ENCODE measurements around the gene EML6. TPM values are rescaled to one million over a fixed set of nuclear protein-coding genes. Genes with fewer than 3 reads are reported as not detected.

The EML6 gene
- total RNA-seq, 2 donors from 2014 or later = 1.4 to 2.1 TPM

GRCh38 chr2:54914637-54915036 lies 191.2 kb downstream of the EML6 start:
- WGBS, 2 experiments (ENCODE audit: insufficient coverage in 1 of 2, insufficient read length in 1 of 2) = 88 to 94% methylated on average over 1 to 2 of the region's 2 CpGs
- Mint-ChIP-seq H3K27me3 (ENCODE audit: insufficient read depth) (no peaks in the 10 kb centered on the region), H3K27ac (no peak overlapping the region), H3K4me1 (no peaks in the 10 kb centered on the region), H3K9me3 (no peaks in the 10 kb centered on the region), H3K36me3 (ENCODE audit: low read depth) (no peaks in the 10 kb centered on the region), H3K4me3 (no peak overlapping the region)
- Histone ChIP-seq H3K9ac (ENCODE audit: extremely low read depth, low read length, poor library complexity, severe bottlenecking) (no peak overlapping the region), H3K9me3 (ENCODE audit: control insufficient read depth, low read length) (no peaks in the 10 kb centered on the region), H3K4me3 (ENCODE audit: low read length) (no peak overlapping the region), H3K36me3 (ENCODE audit: control insufficient read depth, insufficient read depth, low read length) (no peaks in the 10 kb centered on the region), H3K4me1 (ENCODE audit: control insufficient read depth, insufficient read depth, low read length) (no peaks in the 10 kb centered on the region), H3K27ac (ENCODE audit: low read depth, low read length) (no peak overlapping the region), H3K27me3 (ENCODE audit: control insufficient read depth, insufficient read depth, low read length, poor library complexity, severe bottlenecking) (no peaks in the 10 kb centered on the region)
- no peak for TF ChIP-seq CTCF (conservative IDR thresholded peaks at IDR 0.05)
- no peak for DNase-seq

- no peak overlapping the region for H3K4me3 ChIP-seq (ENCODE audit: low read length)
- Mint-ChIP-seq H3K4me1 (no peaks in the 10 kb centered on the region), H3K4me3 (no peak overlapping the region), H3K27me3 (ENCODE audit: insufficient read depth) (no peaks in the 10 kb centered on the region), H3K27ac (no peak overlapping the region), H3K9me3 (no peaks in the 10 kb centered on the region), H3K36me3 (ENCODE audit: low read depth) (no peaks in the 10 kb centered on the region)
- no peaks in the 10 kb centered on the region for H3K9me3 ChIP-seq (ENCODE audit: control insufficient read depth, low read length)
- no peaks in the 10 kb centered on the region for H3K27me3 ChIP-seq (ENCODE audit: control insufficient read depth, insufficient read depth, low read length, poor library complexity, severe bottlenecking)
- H3K9ac ChIP-seq (ENCODE audit: extremely low read depth, low read length, poor library complexity, severe bottlenecking) = no peak overlapping the region
- no peaks in the 10 kb centered on the region for H3K36me3 ChIP-seq (ENCODE audit: control insufficient read depth, insufficient read depth, low read length)
- H3K4me1 ChIP-seq (ENCODE audit: control insufficient read depth, insufficient read depth, low read length) = no peaks in the 10 kb centered on the region
- WGBS, 2 experiments (ENCODE audit: insufficient coverage in 1 of 2, insufficient read length in 1 of 2) = 90 to 93% methylated on average over 4 of the region's 4 CpGs
- TF ChIP-seq CTCF (conservative IDR thresholded peaks at IDR 0.05) = no peak
- no peak for DNase-seq
- no peak overlapping the region for H3K27ac ChIP-seq (ENCODE audit: low read depth, low read length)
Observed at GRCh38 chr2:54915101-54915500, 191.6 kb downstream of the EML6 start.

- Histone ChIP-seq H3K27ac (ENCODE audit: low read depth, low read length) (no peak overlapping the region), H3K4me3 (ENCODE audit: low read length) (no peak overlapping the region), H3K4me1 (ENCODE audit: control insufficient read depth, insufficient read depth, low read length) (no peaks in the 10 kb centered on the region), H3K27me3 (ENCODE audit: control insufficient read depth, insufficient read depth, low read length, poor library complexity, severe bottlenecking) (no peaks in the 10 kb centered on the region), H3K9ac (ENCODE audit: extremely low read depth, low read length, poor library complexity, severe bottlenecking) (no peak overlapping the region), H3K36me3 (ENCODE audit: control insufficient read depth, insufficient read depth, low read length) (no peaks in the 10 kb centered on the region), H3K9me3 (ENCODE audit: control insufficient read depth, low read length) (no peaks in the 10 kb centered on the region)
- Mint-ChIP-seq H3K4me3 (no peak overlapping the region), H3K27me3 (ENCODE audit: insufficient read depth) (no peaks in the 10 kb centered on the region), H3K4me1 (no peaks in the 10 kb centered on the region), H3K27ac (no peak overlapping the region), H3K9me3 (no peaks in the 10 kb centered on the region), H3K36me3 (ENCODE audit: low read depth) (no peaks in the 10 kb centered on the region)
- no peak for DNase-seq
- TF ChIP-seq CTCF (conservative IDR thresholded peaks at IDR 0.05) = no peak
- 94 to 96% methylated on average over 7 to 8 of the region's 8 CpGs for WGBS, 2 experiments (ENCODE audit: insufficient coverage in 1 of 2, insufficient read length in 1 of 2)
Observed at GRCh38 chr2:54916637-54917036, 193.2 kb downstream of the EML6 start.

Data from endodermal cell (in vitro differentiated cells).